Skeletal muscle satellite cell (primary cell): ENCODE results near the gene MLF1. TPM values are rescaled to one million over a fixed set of nuclear protein-coding genes. Genes with fewer than 3 reads are reported as not detected.

Source experiments
- H3K27me3 ChIP-seq: 2 replicates; pipeline ENCODE4 v1.7.0; 2013; ENCODE audit warnings: low read length; ENCODE audit not compliant: control insufficient read depth, insufficient read depth
- H3K36me3 ChIP-seq: 2 replicates; pipeline ENCODE4 v1.7.0; 2013; ENCODE audit warnings: mild to moderate bottlenecking, control low read depth, low read length; ENCODE audit not compliant: insufficient read depth
- H3K4me1 ChIP-seq: 2 replicates; pipeline ENCODE4 v1.7.0; 2013; ENCODE audit warnings: low read length; ENCODE audit not compliant: control insufficient read depth, insufficient read depth
- H3K4me2 ChIP-seq: 2 replicates; pipeline ENCODE4 v1.7.0; 2013; ENCODE audit warnings: mild to moderate bottlenecking, low read length
- H3K4me3 ChIP-seq: 2 replicates; pipeline ENCODE4 v1.7.0; 2013; ENCODE audit warnings: low read length
- H3K9ac ChIP-seq: 2 replicates; pipeline ENCODE4 v1.7.0; 2013; ENCODE audit warnings: mild to moderate bottlenecking, low read depth, low read length, moderate library complexity
- H3K9me3 ChIP-seq: replicated peaks from 2 replicates; pipeline ENCODE4 v1.7.0; 2013; ENCODE audit warnings: mild to moderate bottlenecking, control low read depth, low read length
- small RNA-seq: library from RNA; depleted of rRNA; stranded (forward); fragments of <200 nt; gene quantifications from one replicate; pipeline ENCODE3, GENCODE V24; 2012

The MLF1 gene

GRCh38 chr3:158652463-158652862 lies 81.5 kb downstream of the MLF1 start:
- H3K4me1 ChIP-seq: no peaks in the 10 kb centered on the region
- peaks cover 57% of the 10 kb centered on the region for H3K36me3 ChIP-seq
- H3K27me3 ChIP-seq: no peaks in the 10 kb centered on the region

More at GRCh38 chr3:158652463-158652862, 81.5 kb downstream of the MLF1 start:
- no peak overlapping the region for H3K9ac ChIP-seq
- no peak overlapping the region for H3K4me3 ChIP-seq
- no peak overlapping the region for H3K4me2 ChIP-seq
- no peaks in the 10 kb centered on the region for H3K9me3 ChIP-seq

Small RNA genes lying within 50 kb of the gene (small RNA-seq; reads per million reads assigned to genes)
- gene AC025033.1: not detected
